Panc1 (cell line): ENCODE results near the gene APOL2. TPM values are rescaled to one million over a fixed set of nuclear protein-coding genes. Genes with fewer than 3 reads are reported as not detected.
A peak's percentile ranks its signal among the peaks of the same experiment; 100 is the strongest.

Source experiments
- ATAC-seq: fragments of 200-7000 bp; cut with Tn5 transposase; 2 replicates; pipeline ENCODE4 v1.9.1; 2020; ENCODE audit warnings: mild to moderate bottlenecking, moderate library complexity
- BruUV-seq: library from RNA; stranded (reverse); fragments of 400-500 nt; replicated peaks from 2 replicates; lab custom pipeline; 2021; lab: Mats Ljungman, UMichigan
- CTCF ChIA-PET: fragments of 300-600 bp; sonication (Branson Sonifier 250); formaldehyde crosslinking; loops from one replicate; lab custom pipeline; 2022; ENCODE audit warnings: antibody characterized with exemption; lab: Charles Lee
- POLR2A ChIA-PET: fragments of 300-600 bp; sonication (Branson Sonifier 250); formaldehyde crosslinking; loops from one replicate; lab custom pipeline; 2022; ENCODE audit warnings: antibody characterized with exemption; lab: Charles Lee
- DNase-seq: peaks from one replicate; pipeline ENCODE4 v3.0.0-alpha.2; 2010; ENCODE audit warnings: low read depth, low spot score
- H3K27ac ChIP-seq: 2 replicates; pipeline ENCODE4 v1.5.1; 2011; ENCODE audit warnings: mild to moderate bottlenecking, low read length, inconsistent platforms
- H3K27me3 ChIP-seq: fragments of 200-500 bp; sonication (Bioruptor generic); 2 replicates; pipeline ENCODE4 v1.6.0; 2014; ENCODE audit warnings: low read length, inconsistent platforms; ENCODE audit not compliant: control insufficient read depth, insufficient read depth
- H3K36me3 ChIP-seq: fragments of 200-500 bp; sonication (Bioruptor generic); 2 replicates; pipeline ENCODE4 v1.5.1; 2014; ENCODE audit warnings: inconsistent platforms, mild to moderate bottlenecking, low read length, moderate library complexity; ENCODE audit not compliant: control insufficient read depth, insufficient read depth
- H3K4me1 ChIP-seq: 2 replicates; pipeline ENCODE4 v1.5.1; 2011; ENCODE audit warnings: inconsistent platforms, mild to moderate bottlenecking, low read length, moderate library complexity; ENCODE audit not compliant: control insufficient read depth, insufficient read depth
- H3K4me3 ChIP-seq, 2 experiments: 2 replicates each; pipeline ENCODE4 v1.5.1; 2011 to 2012; ENCODE audit warnings: low read depth in 2 of 2, low read length in 2 of 2, mild to moderate bottlenecking in 2 of 2, inconsistent platforms in 1 of 2, moderate library complexity in 1 of 2
- H3K9me3 ChIP-seq: fragments of 200-500 bp; sonication (Bioruptor generic); 2 replicates; pipeline ENCODE4 v1.5.1; 2014; ENCODE audit warnings: low read depth, mild to moderate bottlenecking, inconsistent platforms, low read length, moderate library complexity; ENCODE audit not compliant: control insufficient read depth, insufficient read depth
- POLR2AphosphoS5 ChIP-seq: IDR thresholded peaks from 2 replicates; pipeline ENCODE4 v1.6.1; 2012; ENCODE audit warnings: mild to moderate bottlenecking, low read depth, low read length, moderate library complexity
- SIN3A ChIP-seq: IDR thresholded peaks from 2 replicates; pipeline ENCODE4 v1.6.1; 2012; ENCODE audit warnings: low read depth, mild to moderate bottlenecking, low read length, moderate library complexity, borderline replicate concordance; ENCODE audit not compliant: insufficient read depth
- TCF7L2 ChIP-seq: IDR thresholded peaks from 2 replicates; pipeline ENCODE4 v1.6.1; 2011; ENCODE audit warnings: mild to moderate bottlenecking, low read depth, low read length, inconsistent platforms
- in situ Hi-C: cut with HindIII; loops from 2 replicates; pipeline ENCODE4 v1.10.0; 2016; ENCODE audit warnings: low sequenced_read_pairs, low pct_unique_long_range_greater_than_20kb
- intact Hi-C: fragments of 100-400 bp; cut with micrococcal nuclease; formaldehyde crosslinking; loops from one replicate; pipeline ENCODE4 v1.10.0; 2022; ENCODE audit not compliant: unreplicated experiment
- total RNA-seq: library from RNA; stranded (reverse); gene quantifications from one replicate; pipeline ENCODE4 v1.2.1, GENCODE V29; 2021; ENCODE audit not compliant: unreplicated experiment
- TF ChIP-seq, protein P1 (sequence below): fragments of 450-650 bp; IDR thresholded peaks from 2 replicates; pipeline ENCODE4 v1.5.1; 2017; ENCODE audit warnings: mild to moderate bottlenecking
- TF ChIP-seq, protein P2 (sequence below), 2 experiments: IDR thresholded peaks; 2 replicates each; pipeline ENCODE4 v1.6.1; 2011 to 2012; ENCODE audit warnings: low read depth in 2 of 2, control low read depth in 1 of 2, low read length in 1 of 2, mild to moderate bottlenecking in 1 of 2, moderate library complexity in 1 of 2; ENCODE audit not compliant: insufficient read depth in 1 of 2

The APOL2 gene
- total RNA-seq, 1 experiment from 2014 or later: 34.4 TPM

DNA sequence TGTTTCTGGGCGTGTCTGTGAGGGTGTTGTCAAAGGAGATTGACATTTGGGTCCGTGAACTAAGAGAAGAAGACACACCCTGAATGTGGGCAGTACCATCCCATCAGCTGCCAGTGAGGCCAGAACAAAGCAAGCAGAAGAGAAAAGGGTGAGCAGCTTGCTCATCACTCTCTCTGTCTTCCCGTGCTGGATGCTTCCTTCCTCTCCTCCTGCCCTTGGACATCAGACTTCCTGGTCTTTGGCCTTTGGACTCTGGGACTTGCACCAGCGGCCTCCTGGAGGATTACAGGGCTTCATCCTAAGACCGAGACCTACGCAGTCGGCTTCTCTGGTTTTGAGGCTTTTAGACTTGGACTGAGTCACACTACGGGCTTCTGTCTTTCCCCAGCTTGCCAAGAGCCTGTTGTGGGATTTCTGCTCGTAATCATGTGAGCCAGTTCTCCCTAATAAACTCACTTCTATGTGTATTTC, 18.8 kb downstream of the APOL2 start:
- POLR2A ChIA-PET: no interaction called here
- peak; percentile 69 for ATAC-seq

DNA sequence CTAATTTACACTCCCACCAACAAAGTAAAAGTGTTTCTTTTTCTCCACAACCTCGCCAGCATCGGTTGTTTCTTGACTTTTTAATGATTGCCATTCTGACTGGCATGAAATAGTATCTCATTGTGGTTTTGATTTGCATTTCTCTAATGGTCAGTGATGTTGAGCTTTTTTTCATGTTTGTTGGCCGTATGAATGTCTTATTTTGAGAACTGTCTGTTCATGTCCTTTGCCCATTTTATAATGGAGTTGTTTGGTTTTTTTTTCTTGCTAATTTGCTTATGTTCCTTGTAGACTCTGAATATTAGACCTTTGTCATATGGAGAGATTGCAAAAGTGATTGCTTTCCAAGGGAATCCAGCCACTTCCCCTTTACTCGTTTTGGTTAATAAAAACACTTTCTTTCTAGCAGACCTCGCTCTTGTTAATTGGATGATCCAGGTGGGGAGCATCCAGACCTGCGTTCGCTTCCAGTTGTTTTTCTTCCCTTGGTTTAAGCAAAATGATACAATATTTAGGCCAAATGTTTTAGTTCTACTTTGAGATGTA, 20.6 kb downstream of the APOL2 start:
- Histone ChIP-seq H3K4me1 (no peaks in the 10 kb centered on the region), H3K27ac (no peak overlapping the region), H3K36me3 (no peaks in the 10 kb centered on the region), H3K4me3 (no peak overlapping the region), H3K27me3 (peaks cover 3% of the 10 kb centered on the region), H3K9me3 (no peaks in the 10 kb centered on the region)
- BruUV-seq: no TSS peak
- DNase-seq: no peak
- TF ChIP-seq TCF7L2: no peak
- TF ChIP-seq, protein P1, sequence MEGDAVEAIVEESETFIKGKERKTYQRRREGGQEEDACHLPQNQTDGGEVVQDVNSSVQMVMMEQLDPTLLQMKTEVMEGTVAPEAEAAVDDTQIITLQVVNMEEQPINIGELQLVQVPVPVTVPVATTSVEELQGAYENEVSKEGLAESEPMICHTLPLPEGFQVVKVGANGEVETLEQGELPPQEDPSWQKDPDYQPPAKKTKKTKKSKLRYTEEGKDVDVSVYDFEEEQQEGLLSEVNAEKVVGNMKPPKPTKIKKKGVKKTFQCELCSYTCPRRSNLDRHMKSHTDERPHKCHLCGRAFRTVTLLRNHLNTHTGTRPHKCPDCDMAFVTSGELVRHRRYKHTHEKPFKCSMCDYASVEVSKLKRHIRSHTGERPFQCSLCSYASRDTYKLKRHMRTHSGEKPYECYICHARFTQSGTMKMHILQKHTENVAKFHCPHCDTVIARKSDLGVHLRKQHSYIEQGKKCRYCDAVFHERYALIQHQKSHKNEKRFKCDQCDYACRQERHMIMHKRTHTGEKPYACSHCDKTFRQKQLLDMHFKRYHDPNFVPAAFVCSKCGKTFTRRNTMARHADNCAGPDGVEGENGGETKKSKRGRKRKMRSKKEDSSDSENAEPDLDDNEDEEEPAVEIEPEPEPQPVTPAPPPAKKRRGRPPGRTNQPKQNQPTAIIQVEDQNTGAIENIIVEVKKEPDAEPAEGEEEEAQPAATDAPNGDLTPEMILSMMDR: no peak
- no peak for TF ChIP-seq SIN3A
- no peak for TF ChIP-seq POLR2AphosphoS5
- TF ChIP-seq, protein P2, sequence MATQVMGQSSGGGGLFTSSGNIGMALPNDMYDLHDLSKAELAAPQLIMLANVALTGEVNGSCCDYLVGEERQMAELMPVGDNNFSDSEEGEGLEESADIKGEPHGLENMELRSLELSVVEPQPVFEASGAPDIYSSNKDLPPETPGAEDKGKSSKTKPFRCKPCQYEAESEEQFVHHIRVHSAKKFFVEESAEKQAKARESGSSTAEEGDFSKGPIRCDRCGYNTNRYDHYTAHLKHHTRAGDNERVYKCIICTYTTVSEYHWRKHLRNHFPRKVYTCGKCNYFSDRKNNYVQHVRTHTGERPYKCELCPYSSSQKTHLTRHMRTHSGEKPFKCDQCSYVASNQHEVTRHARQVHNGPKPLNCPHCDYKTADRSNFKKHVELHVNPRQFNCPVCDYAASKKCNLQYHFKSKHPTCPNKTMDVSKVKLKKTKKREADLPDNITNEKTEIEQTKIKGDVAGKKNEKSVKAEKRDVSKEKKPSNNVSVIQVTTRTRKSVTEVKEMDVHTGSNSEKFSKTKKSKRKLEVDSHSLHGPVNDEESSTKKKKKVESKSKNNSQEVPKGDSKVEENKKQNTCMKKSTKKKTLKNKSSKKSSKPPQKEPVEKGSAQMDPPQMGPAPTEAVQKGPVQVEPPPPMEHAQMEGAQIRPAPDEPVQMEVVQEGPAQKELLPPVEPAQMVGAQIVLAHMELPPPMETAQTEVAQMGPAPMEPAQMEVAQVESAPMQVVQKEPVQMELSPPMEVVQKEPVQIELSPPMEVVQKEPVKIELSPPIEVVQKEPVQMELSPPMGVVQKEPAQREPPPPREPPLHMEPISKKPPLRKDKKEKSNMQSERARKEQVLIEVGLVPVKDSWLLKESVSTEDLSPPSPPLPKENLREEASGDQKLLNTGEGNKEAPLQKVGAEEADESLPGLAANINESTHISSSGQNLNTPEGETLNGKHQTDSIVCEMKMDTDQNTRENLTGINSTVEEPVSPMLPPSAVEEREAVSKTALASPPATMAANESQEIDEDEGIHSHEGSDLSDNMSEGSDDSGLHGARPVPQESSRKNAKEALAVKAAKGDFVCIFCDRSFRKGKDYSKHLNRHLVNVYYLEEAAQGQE (IDR thresholded peaks at IDR 0.05; ENCODE audit: insufficient read depth in 1 of 2, low read depth in 2 of 2, low read length in 1 of 2): no peak
- in situ Hi-C loops (no loop called here), intact Hi-C loops (no loop called here)
- POLR2A ChIA-PET: no interaction called here
- no peak for ATAC-seq
- CTCF ChIA-PET: no interaction called here

More for the DNA sequence above, 18.8 kb downstream of the APOL2 start:
- no TSS peak for BruUV-seq
- no peak for TF ChIP-seq SIN3A
- Histone ChIP-seq H3K36me3 (no peaks in the 10 kb centered on the region), H3K4me1 (no peaks in the 10 kb centered on the region), H3K27me3 (peaks cover 3% of the 10 kb centered on the region), H3K27ac (no peak overlapping the region), H3K9me3 (no peaks in the 10 kb centered on the region), H3K4me3 (no peak overlapping the region)
- intact Hi-C loops (no loop called here), in situ Hi-C loops (no loop called here)
- CTCF ChIA-PET: no interaction called here
- DNase-seq: no peak

DNA sequence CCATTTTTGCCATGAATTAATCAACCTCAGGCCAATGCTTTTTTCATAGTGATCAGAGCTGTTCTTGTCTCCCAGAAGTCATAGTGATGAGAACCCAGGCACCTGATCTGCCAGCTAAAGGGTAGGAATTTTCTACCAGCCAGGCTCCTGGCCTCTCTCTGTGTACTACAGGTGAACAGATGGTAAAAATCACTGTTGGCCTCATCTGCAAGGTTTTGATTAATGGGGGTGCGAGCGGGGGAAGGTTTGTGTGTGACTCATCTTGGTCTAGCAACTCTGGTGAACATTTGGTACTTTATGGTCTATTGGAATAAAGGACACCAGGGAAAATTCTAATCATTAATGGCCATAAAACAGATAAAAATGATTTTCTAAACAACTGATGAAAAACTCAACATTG, 23.3 kb downstream of the APOL2 start:
- DNase-seq (no peak), ATAC-seq (no peak)
- H3K9me3 ChIP-seq: no peaks in the 10 kb centered on the region
- no peaks in the 10 kb centered on the region for H3K36me3 ChIP-seq
- H3K4me1 ChIP-seq: no peaks in the 10 kb centered on the region
- CTCF ChIA-PET: no interaction called here
- in situ Hi-C loops (no loop called here), intact Hi-C loops (no loop called here)
- H3K27ac ChIP-seq: no peak overlapping the region
- peaks cover 3% of the 10 kb centered on the region for H3K27me3 ChIP-seq
- POLR2A ChIA-PET: interaction anchor here (0.6 kb wide), 1 partner anchor 79 kb away, joined by 5 read pairs; no protein-coding TSS in a partner anchor
- H3K4me3 ChIP-seq: no peak overlapping the region
- BruUV-seq: no TSS peak
- TF ChIP-seq TCF7L2 (no peak), SIN3A (no peak), POLR2AphosphoS5 (no peak)
- TF ChIP-seq, protein P2 (IDR thresholded peaks at IDR 0.05; ENCODE audit: insufficient read depth in 1 of 2, low read depth in 2 of 2, low read length in 1 of 2): no peak
- TF ChIP-seq, protein P1: no peak
